HepG2 (cell line): ENCODE results near the gene CDH13. TPM values are rescaled to one million over a fixed set of nuclear protein-coding genes. Genes with fewer than 3 reads are reported as not detected.

Source experiments
- GZF1 ChIP-seq: sonication (generic); formaldehyde crosslinking; IDR thresholded peaks from 2 replicates; pipeline ENCODE4 v1.5.1; 2020; ENCODE audit warnings: mild to moderate bottlenecking, missing genetic modification reagents
- HMGXB3 ChIP-seq: sonication (generic); formaldehyde crosslinking; IDR thresholded peaks from 2 replicates; pipeline ENCODE4 v1.4.0; 2020; ENCODE audit warnings: missing genetic modification reagents, borderline replicate concordance
- KLF9 ChIP-seq: IDR thresholded peaks from 2 replicates; pipeline ENCODE4 v1.6.1; 2016; ENCODE audit warnings: low read depth
- NFAT5 ChIP-seq: sonication (generic); formaldehyde crosslinking; IDR thresholded peaks from 2 replicates; pipeline ENCODE4 v1.4.0; 2020; ENCODE audit warnings: missing genetic modification reagents
- REXO4 ChIP-seq: sonication (generic); formaldehyde crosslinking; IDR thresholded peaks from 2 replicates; pipeline ENCODE4 v1.8.0; 2022; ENCODE audit warnings: missing genetic modification reagents, mild to moderate bottlenecking, borderline replicate concordance
- STAG1 ChIP-seq: sonication (generic); formaldehyde crosslinking; IDR thresholded peaks from 2 replicates; pipeline ENCODE4 v1.4.0; 2020; ENCODE audit warnings: missing genetic modification reagents
- TBP ChIP-seq: sonication (generic); formaldehyde crosslinking; IDR thresholded peaks from 2 replicates; pipeline ENCODE4 v1.5.0; 2020; ENCODE audit warnings: missing genetic modification reagents
- TBX2 ChIP-seq: sonication (generic); formaldehyde crosslinking; IDR thresholded peaks from 2 replicates; pipeline ENCODE4 v1.5.0; 2020; ENCODE audit warnings: missing genetic modification reagents, mild to moderate bottlenecking, borderline replicate concordance
- THYN1 ChIP-seq: sonication (generic); formaldehyde crosslinking; IDR thresholded peaks from 2 replicates; pipeline ENCODE4 v1.8.1; 2023; ENCODE audit warnings: low read depth, mild to moderate bottlenecking, moderate library complexity, missing genetic modification reagents, borderline replicate concordance
- ZBTB34 ChIP-seq: sonication (generic); formaldehyde crosslinking; IDR thresholded peaks from 2 replicates; pipeline ENCODE4 v1.8.0; 2022; ENCODE audit warnings: mild to moderate bottlenecking, missing genetic modification reagents
- ZNF24 ChIP-seq: fragments of 450-650 bp; IDR thresholded peaks from 2 replicates; pipeline ENCODE4 v1.6.1; 2017; ENCODE audit warnings: antibody characterized with exemption, mild to moderate bottlenecking
- ZNF280B ChIP-seq: sonication (generic); formaldehyde crosslinking; IDR thresholded peaks from 2 replicates; pipeline ENCODE4 v1.5.0; 2020; ENCODE audit warnings: missing genetic modification reagents, mild to moderate bottlenecking, borderline replicate concordance
- polyA plus RNA-seq, 8 experiments: library from polyadenylated mRNA; depleted of rRNA in 3 of 8; stranded (reverse) in 7 of 8; unstranded in 1 of 8; fragments of >200 nt; fragmentation: Illumina TruSeq in 4 of 8; extraction: Trizol in 4 of 8; gene quantifications; 2 replicates each; pipeline versions ENCODE4 v1.2.1 to v1.2.3, GENCODE V29; 2011 to 2016; ENCODE audit warnings: low read depth in 4 of 8, missing spikeins in 1 of 8, mixed read lengths in 1 of 8; ENCODE audit not compliant: insufficient read depth in 1 of 8
- total RNA-seq, 5 experiments: library from RNA; depleted of rRNA; stranded (reverse); fragments of >200 nt; fragmentation: Illumina TruSeq; extraction: Trizol; gene quantifications; 2 replicates each; pipeline ENCODE4 v1.2.3, GENCODE V29; 2016; ENCODE audit warnings: low read depth in 1 of 5

The CDH13 gene
- total and polyA plus RNA-seq, 2 of the 13 experiments (the other 11 are each of a cell fraction or from before 2014, with no cell fraction given) = not detected

- no peak for TF ChIP-seq NFAT5 (CRISPR knock-in tag)
- TF ChIP-seq ZNF280B (CRISPR knock-in tag) = peak; percentile 63; the same call in 1 of the 2 replicates
- no peak for TF ChIP-seq ZBTB34 (CRISPR knock-in tag)
- TF ChIP-seq HMGXB3 = no peak
- no peak for TF ChIP-seq THYN1 (CRISPR knock-in tag)
- TF ChIP-seq KLF9 (CRISPR knock-in tag) = no peak
- TF ChIP-seq GZF1 (CRISPR knock-in tag) = no peak
- TF ChIP-seq TBP (CRISPR knock-in tag) = no peak
- no peak for TF ChIP-seq TBX2
- TF ChIP-seq REXO4 (CRISPR knock-in tag) = no peak
- TF ChIP-seq ZNF24 = no peak
- TF ChIP-seq STAG1 = peak; percentile 93
Observed at GRCh38 chr16:83826146-83826913, 1199.6 kb downstream of the CDH13 start (continued).
